CD4-positive, alpha-beta T cell treated with Interferon gamma for 1 hour (primary cell): Measurements from ENCODE around the gene SLC2A14.
A peak's percentile ranks its signal among the peaks of the same experiment; 100 is the strongest.
"Not testable (repeated sequence)": the region's sequence is repeated elsewhere in the genome, so short reads cannot be mapped to it uniquely, and the experiment has no call there.

ENCODE experiments used
- DNase-seq: peaks from one replicate; pipeline ENCODE4 v3.0.0-alpha.2; 2020

Gene SLC2A14

GRCh38 chr12:7868391-7868790 is 4.3 kb downstream of the SLC2A14 start:
- no peak for DNase-seq

DNA sequence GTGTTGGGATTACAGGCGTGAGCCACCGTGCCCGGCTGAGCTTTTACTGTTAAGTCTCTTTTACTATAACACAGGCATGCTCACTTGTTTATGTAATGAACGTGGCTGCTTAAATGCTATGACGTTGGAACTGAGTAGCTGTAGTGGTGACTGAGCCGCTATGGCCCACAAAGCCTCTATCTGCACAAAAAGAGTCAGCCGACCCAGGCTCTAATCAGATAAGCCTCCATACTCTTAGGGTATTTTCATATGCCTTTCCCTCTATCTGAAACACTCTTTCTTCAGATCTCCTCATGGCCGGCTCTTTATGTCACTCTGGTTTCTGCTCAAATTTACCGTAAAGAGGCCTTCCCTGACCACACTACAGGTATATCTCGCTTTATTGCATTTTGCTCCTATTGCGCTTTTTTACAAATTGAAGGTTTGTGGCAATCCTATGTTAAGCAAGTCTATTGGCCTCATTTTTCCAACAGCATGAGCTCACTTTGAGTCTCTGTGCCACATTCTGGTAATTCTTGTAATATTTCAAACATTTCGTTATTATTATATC is 8.0 kb downstream of the SLC2A14 start:
- DNase-seq = no peak

GRCh38 chr12:7862814-7863348 is 9.8 kb downstream of the SLC2A14 start:
- peak; percentile 36 for DNase-seq

DNA sequence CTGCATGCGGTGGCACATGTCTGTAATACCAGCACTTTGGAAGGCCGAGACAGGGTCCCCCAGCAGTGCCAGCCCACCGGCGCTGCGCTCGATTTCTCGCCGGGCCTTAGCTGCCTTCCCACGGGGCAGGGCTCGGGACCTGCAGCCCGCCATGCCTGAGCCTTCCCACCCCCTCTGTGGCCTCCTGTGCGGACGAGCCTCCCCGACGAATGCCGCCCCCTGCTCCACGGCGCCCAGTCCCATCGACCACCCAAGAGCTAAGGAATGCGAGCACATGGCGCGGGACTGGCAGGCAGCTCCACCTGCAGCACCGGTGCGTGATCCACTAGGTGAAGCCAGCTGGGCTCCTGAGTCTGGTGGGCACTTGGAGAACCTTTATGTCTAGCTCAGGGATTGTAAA is 10.4 kb downstream of the SLC2A14 start:
- DNase-seq = not testable (repeated sequence)

DNA sequence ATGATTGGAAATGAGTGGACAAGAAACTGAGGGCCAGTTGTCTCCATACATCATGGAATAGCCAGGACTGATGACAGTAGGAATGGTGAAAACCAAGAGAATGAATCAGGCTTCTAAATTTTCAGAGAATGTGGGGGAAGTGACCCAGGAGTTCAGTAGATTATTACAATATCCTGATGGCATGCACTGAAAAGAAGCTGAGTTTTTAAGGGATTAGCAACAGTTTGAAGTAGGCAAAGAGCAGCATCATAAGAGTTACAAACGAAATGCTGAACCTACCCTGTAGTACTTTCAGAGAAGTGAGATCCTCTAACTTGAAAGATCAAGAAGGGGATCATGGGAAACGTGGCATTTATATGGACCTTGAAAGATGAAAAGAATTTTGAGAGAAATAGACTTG is 13.2 kb downstream of the SLC2A14 start:
- no peak for DNase-seq

GRCh38 chr12:7857971-7858370 is 14.7 kb downstream of the SLC2A14 start:
- no peak for DNase-seq

DNA sequence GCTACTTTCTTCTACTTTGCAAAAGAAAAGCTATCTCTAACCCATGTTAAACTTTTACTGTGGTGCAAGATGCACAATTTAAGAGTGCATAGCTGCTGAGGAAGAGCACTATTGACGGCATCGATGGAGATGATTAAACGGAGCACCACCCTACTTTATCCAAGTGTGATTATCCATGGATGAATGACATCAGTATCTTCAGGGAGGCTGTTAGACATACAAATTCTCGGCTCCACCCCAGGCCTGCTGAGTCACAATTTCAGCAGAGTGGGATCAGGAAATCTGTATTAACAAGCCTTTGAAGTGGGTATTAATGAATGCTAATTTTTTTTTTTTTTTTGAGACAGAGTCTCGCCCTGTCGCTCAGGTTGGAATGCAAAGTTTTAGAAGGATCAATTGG is 16.2 kb downstream of the SLC2A14 start:
- no peak for DNase-seq

- DNase-seq = no peak
Measured at GRCh38 chr12:7853557-7853956, 19.2 kb downstream of the SLC2A14 start.

DNA sequence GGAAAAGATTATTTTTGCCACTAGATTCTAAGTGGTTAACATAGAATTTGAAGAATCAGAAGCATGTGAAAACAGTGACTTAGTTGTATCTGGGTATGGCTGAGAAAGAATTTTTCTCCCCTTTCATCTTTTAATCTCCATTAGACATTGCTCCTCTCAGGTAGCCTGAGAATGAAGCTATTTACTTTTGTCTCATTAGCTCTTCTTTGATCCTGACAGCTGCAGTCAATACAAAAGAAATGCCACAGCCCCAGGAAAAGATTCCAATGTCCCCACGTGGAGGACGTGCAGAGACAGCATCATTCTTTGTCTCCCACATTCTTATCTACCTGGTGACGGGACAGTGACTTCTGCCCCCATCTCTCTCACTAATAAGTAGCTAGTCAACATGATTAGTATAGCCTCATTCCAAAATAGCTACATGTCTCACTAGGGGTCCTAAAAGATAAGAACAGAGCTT is 21.1 kb downstream of the SLC2A14 start:
- not testable (repeated sequence) for DNase-seq

- not testable (repeated sequence) for DNase-seq
Measured at GRCh38 chr12:7850099-7850498, 22.6 kb downstream of the SLC2A14 start.

GRCh38 chr12:7848098-7848422 is 24.7 kb downstream of the SLC2A14 start:
- not testable (repeated sequence) for DNase-seq

GRCh38 chr12:7847226-7848097 is 25.3 kb downstream of the SLC2A14 start:
- DNase-seq = not testable (repeated sequence)

GRCh38 chr12:7844116-7844515 is 28.6 kb downstream of the SLC2A14 start:
- DNase-seq = no peak

DNA sequence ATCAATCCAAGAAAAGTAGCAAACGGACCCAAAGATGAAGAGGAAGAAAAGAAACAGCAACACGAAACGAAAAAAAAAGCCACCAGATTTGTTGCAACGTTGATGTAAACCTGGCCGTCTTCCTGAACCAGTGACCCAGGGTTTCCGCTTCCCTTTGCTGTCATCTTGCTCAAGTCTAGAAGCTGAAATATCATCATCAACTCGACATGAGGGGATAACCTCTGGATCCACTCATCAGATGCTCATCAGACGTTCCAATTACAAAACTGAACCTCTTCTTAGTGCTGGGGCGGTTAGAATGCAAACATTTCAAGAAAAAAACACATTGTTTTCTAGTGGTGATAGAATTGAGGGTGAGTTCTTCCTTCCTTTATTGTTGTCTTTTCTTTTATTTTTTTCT is 29.1 kb downstream of the SLC2A14 start:
- DNase-seq = not testable (repeated sequence)

DNA sequence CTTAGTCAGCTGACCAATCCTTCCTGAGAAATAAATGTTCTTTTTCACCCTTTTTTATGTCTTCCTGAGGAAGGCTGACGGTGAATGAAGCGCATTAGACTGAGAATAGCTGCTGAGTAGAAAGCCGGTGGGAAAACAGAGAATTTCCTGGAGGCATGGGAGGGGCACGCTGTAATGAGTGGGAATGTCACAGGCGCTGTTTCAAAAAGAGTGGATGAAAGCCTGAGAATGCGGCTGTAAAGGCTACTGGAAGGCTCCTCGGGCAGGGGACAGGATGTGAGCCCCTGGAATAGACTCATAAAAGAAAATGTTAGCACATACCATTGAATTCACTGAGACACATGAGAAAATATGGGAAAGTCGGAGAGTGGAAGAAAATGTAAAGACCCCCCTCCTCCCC is 29.6 kb downstream of the SLC2A14 start:
- DNase-seq = not testable (repeated sequence)

GRCh38 chr12:7842444-7842843 is 30.3 kb downstream of the SLC2A14 start:
- not testable (repeated sequence) for DNase-seq

- DNase-seq = not testable (repeated sequence)
Measured at GRCh38 chr12:7839848-7840247, 32.9 kb downstream of the SLC2A14 start.

DNA sequence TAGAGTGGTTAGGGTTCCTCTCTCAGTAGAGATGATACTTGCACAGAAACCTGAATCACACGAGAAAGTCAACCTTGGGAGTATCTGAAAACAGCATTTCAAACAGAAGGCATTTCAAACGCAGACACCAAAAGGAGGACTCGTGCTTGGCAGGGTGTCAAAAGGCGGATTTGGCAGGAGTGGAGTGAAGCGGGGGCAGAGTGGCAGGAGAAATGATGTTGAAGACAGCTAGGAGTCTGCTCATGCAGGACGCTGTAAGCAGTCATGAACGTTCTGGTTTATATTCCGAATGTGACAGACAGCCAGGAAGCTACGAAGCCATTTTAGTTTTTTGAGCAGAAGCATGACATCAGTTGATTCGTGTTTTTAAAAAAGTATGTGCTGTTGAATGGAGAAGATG is 33.5 kb downstream of the SLC2A14 start:
- DNase-seq = not testable (repeated sequence)

GRCh38 chr12:7837366-7837765 is 35.3 kb downstream of the SLC2A14 start:
- DNase-seq = peak; percentile 23

- no peak for DNase-seq
Measured at GRCh38 chr12:7835766-7836165, 36.9 kb downstream of the SLC2A14 start.

DNA sequence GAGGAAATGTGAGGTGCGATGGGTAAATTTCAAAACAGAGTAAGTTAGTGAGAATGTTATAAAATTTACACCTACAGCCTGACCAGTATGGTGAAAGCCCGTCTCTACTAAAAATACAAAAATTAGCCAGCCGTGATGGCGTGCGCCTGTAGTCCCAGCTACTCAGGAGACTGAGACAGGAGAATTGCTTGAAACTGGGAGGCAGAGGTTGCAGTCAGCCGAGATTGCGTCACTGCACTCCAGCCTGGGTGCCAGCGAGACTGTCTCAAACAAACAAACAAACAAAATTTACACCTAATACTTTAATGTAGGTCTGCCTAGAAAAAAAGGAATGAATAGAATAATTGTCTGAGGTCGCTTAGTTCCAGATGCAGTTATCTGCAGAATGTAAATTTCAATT is 37.6 kb downstream of the SLC2A14 start:
- no peak for DNase-seq

DNA sequence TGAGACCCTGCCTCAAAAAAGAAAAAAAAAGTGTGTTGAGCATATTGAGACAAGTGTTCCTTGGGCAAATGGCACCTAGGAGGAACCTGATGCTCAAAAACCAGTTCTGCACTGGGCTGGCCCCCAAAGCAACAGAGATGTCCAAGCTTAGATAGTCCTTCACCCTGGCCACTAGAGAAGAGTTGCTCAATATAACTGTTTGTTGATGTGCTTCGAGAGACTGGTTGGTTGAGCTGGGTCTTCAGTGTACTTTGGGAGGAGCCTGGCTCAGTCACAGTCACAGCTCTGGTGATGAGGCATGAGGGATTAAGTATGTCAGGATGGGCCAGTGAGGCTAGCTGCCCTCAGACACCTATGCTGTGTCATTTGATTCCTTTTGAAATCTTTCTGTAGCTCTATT is 38.0 kb downstream of the SLC2A14 start:
- peak; percentile 2 for DNase-seq

- DNase-seq = no peak
Measured at GRCh38 chr12:7833831-7834230, 38.9 kb downstream of the SLC2A14 start.

- DNase-seq = not testable (repeated sequence)
Measured at GRCh38 chr12:7833201-7833600, 39.5 kb downstream of the SLC2A14 start.
